Measurements from ENCODE around the gene NPTX2.

GRCh38 chr7:98624846-98625420 lies 7.8 kb downstream of the NPTX2 start:
- TF ChIP-seq EZH2 (IDR thresholded peaks at IDR 0.05) (no peak), CTCF (IDR thresholded peaks at IDR 0.05) (no peak)

All from neural progenitor cell (in vitro differentiated cells).